IMR-90 (cell line): Measurements from ENCODE around the gene DIPK1A. TPM values are rescaled to one million over a fixed set of nuclear protein-coding genes. Genes with fewer than 3 reads are reported as not detected.

Experiments used
- ATAC-seq: fragments of 200-7000 bp; cut with Tn5 transposase; 2 replicates; pipeline ENCODE4 v1.9.1; 2020; ENCODE audit warnings: low read depth, mild to moderate bottlenecking, moderate library complexity
- BruUV-seq: library from RNA; stranded (reverse); fragments of 400-500 nt; replicated peaks from 2 replicates; lab custom pipeline; 2021; lab: Mats Ljungman, UMichigan
- CTCF ChIA-PET: fragments of 300-600 bp; formaldehyde crosslinking; extraction: SDS; loops from one replicate; lab custom pipeline; 2021; ENCODE audit warnings: antibody characterized with exemption; lab: Yijun Ruan, JAX
- POLR2A ChIA-PET: fragments of 300-600 bp; sonication (Branson Sonifier 250); formaldehyde crosslinking; loops from one replicate; lab custom pipeline; 2022; ENCODE audit warnings: antibody characterized with exemption; ENCODE audit not compliant: unreplicated experiment; lab: Charles Lee
- DNase-seq: peaks from one replicate; pipeline ENCODE4 v3.0.0; 2013
- H2AFZ ChIP-seq: replicated peaks from 2 replicates; pipeline ENCODE3; 2013; ENCODE audit warnings: low read length, mild to moderate bottlenecking; ENCODE audit not compliant: poor library complexity
- H2AK5ac ChIP-seq: 2 replicates; pipeline ENCODE4 v1.6.1; 2013; ENCODE audit warnings: low read depth, low read length, inconsistent platforms
- H2AK9ac ChIP-seq: replicated peaks from 2 replicates; pipeline ENCODE3; 2013; ENCODE audit warnings: mild to moderate bottlenecking, low read depth, low read length, moderate library complexity; ENCODE audit not compliant: poor library complexity
- H2BK120ac ChIP-seq: 2 replicates; pipeline ENCODE4 v1.6.1; 2013; ENCODE audit warnings: low read depth, low read length, inconsistent platforms
- H2BK15ac ChIP-seq: 3 replicates; pipeline ENCODE4 v1.6.1; 2013; ENCODE audit warnings: low read depth, low read length, inconsistent platforms
- H2BK20ac ChIP-seq: 2 replicates; pipeline ENCODE4 v1.6.1; 2013; ENCODE audit warnings: low read depth, mild to moderate bottlenecking, inconsistent platforms, low read length, moderate library complexity
- H2BK5ac ChIP-seq: 2 replicates; pipeline ENCODE4 v1.6.1; 2013; ENCODE audit warnings: mild to moderate bottlenecking, low read depth, low read length, inconsistent platforms; ENCODE audit not compliant: poor library complexity, severe bottlenecking
- H3K14ac ChIP-seq: replicated peaks from 2 replicates; pipeline ENCODE4 v1.6.1; 2013; ENCODE audit warnings: low read depth, low read length, inconsistent platforms
- H3K18ac ChIP-seq: 2 replicates; pipeline ENCODE4 v1.6.1; 2013; ENCODE audit warnings: low read depth, low read length, control low read depth
- H3K23ac ChIP-seq: 2 replicates; pipeline ENCODE4 v1.6.1; 2013; ENCODE audit warnings: low read depth, low read length, inconsistent platforms
- H3K27ac ChIP-seq: 2 replicates; pipeline ENCODE4 v1.5.1; 2013; ENCODE audit warnings: mild to moderate bottlenecking, control low read depth, low read length; ENCODE audit not compliant: insufficient read depth
- H3K27me3 ChIP-seq: 2 replicates; pipeline ENCODE4 v1.6.1; 2013; ENCODE audit warnings: low read length; ENCODE audit not compliant: control insufficient read depth, insufficient read depth
- H3K36me3 ChIP-seq: 2 replicates; pipeline ENCODE4 v1.6.1; 2013; ENCODE audit warnings: low read length, mixed read lengths; ENCODE audit not compliant: control insufficient read depth, insufficient read depth
- H3K4ac ChIP-seq: 2 replicates; pipeline ENCODE4 v1.6.1; 2013; ENCODE audit warnings: low read depth, low read length, inconsistent platforms
- H3K4me1 ChIP-seq: 2 replicates; pipeline ENCODE4 v1.6.1; 2013; ENCODE audit warnings: low read length, mixed read lengths; ENCODE audit not compliant: control insufficient read depth, insufficient read depth
- H3K4me2 ChIP-seq: 2 replicates; pipeline ENCODE4 v1.6.1; 2013; ENCODE audit warnings: low read depth, mild to moderate bottlenecking, control low read depth, low read length, moderate library complexity
- H3K4me3 ChIP-seq: 2 replicates; pipeline ENCODE4 v1.5.1; 2013; ENCODE audit warnings: low read depth, mild to moderate bottlenecking, control low read depth, low read length, moderate library complexity; ENCODE audit not compliant: insufficient read depth
- H3K56ac ChIP-seq: 2 replicates; pipeline ENCODE4 v1.6.1; 2013; ENCODE audit warnings: low read length, inconsistent platforms; ENCODE audit not compliant: insufficient read depth; ENCODE audit errors: extremely low read depth
- H3K79me1 ChIP-seq, 2 experiments: 2 replicates each; pipeline ENCODE4 v1.6.1; 2013; ENCODE audit warnings: low read length in 2 of 2, inconsistent platforms in 1 of 2, low read depth in 1 of 2
- H3K9ac ChIP-seq: 2 replicates; pipeline ENCODE4 v1.6.1; 2013; ENCODE audit warnings: low read depth, low read length, control low read depth
- H3K9me1 ChIP-seq: 2 replicates; pipeline ENCODE4 v1.6.1; 2013; ENCODE audit warnings: low read length, inconsistent platforms; ENCODE audit not compliant: insufficient read depth
- H3K9me3 ChIP-seq: 2 replicates; pipeline ENCODE4 v1.6.1; 2013; ENCODE audit warnings: low read length; ENCODE audit not compliant: control insufficient read depth, insufficient read depth
- H4K20me1 ChIP-seq: 2 replicates; pipeline ENCODE4 v1.6.1; 2013; ENCODE audit warnings: low read length, inconsistent platforms; ENCODE audit not compliant: insufficient read depth
- H4K5ac ChIP-seq: 2 replicates; pipeline ENCODE4 v1.6.1; 2013; ENCODE audit warnings: mild to moderate bottlenecking, low read depth, low read length, control low read depth
- H4K8ac ChIP-seq, 2 experiments: 2 replicates each; pipeline ENCODE4 v1.6.1; 2013; ENCODE audit warnings: low read depth in 2 of 2, low read length in 2 of 2, control low read depth in 1 of 2, inconsistent platforms in 1 of 2
- H4K91ac ChIP-seq: 2 replicates; pipeline ENCODE4 v1.6.1; 2013; ENCODE audit warnings: low read depth, low read length, inconsistent platforms; ENCODE audit not compliant: insufficient read depth
- BHLHE40 ChIP-seq: fragments of 150-350 bp; IDR thresholded peaks from 2 replicates; pipeline ENCODE4 v1.6.1; 2016; ENCODE audit warnings: mild to moderate bottlenecking, low read depth, low read length
- CHD1 ChIP-seq: IDR thresholded peaks from 2 replicates; pipeline ENCODE4 v1.6.1; 2012; ENCODE audit warnings: low read depth, low read length, improper control_type of control experiment
- CTCF ChIP-seq: conservative IDR thresholded peaks from 2 replicates; pipeline ENCODE4 v1.5.1; 2012; ENCODE audit warnings: mild to moderate bottlenecking, low read depth, low read length, improper control_type of control experiment
- ELK1 ChIP-seq: fragments of 150-350 bp; IDR thresholded peaks from 2 replicates; pipeline ENCODE4 v1.6.1; 2016; ENCODE audit warnings: low read depth, mild to moderate bottlenecking, low read length, moderate library complexity, borderline replicate concordance
- FOS ChIP-seq: fragments of 150-350 bp; IDR thresholded peaks from 2 replicates; pipeline ENCODE4 v1.6.1; 2016; ENCODE audit warnings: low read depth, low read length
- MAFK ChIP-seq: IDR thresholded peaks from 2 replicates; pipeline ENCODE4 v1.6.1; 2012; ENCODE audit warnings: low read depth, low read length, improper control_type of control experiment
- MAZ ChIP-seq: IDR thresholded peaks from 2 replicates; pipeline ENCODE4 v1.6.1; 2012; ENCODE audit warnings: low read depth, mild to moderate bottlenecking, low read length, improper control_type of control experiment, moderate library complexity, borderline replicate concordance
- MXI1 ChIP-seq: IDR thresholded peaks from 2 replicates; pipeline ENCODE4 v1.6.1; 2012; ENCODE audit warnings: low read depth, mild to moderate bottlenecking, low read length, moderate library complexity, borderline replicate concordance
- NFE2L2 ChIP-seq: fragments of 150-350 bp; IDR thresholded peaks from 2 replicates; pipeline ENCODE4 v1.6.1; 2016; ENCODE audit warnings: low read depth, mild to moderate bottlenecking, low read length
- POLR2A ChIP-seq: IDR thresholded peaks from 2 replicates; pipeline ENCODE4 v1.6.1; 2012; ENCODE audit warnings: mild to moderate bottlenecking, low read depth, low read length
- RAD21 ChIP-seq: IDR thresholded peaks from 2 replicates; pipeline ENCODE4 v1.6.1; 2012; ENCODE audit warnings: low read length, improper control_type of control experiment
- RCOR1 ChIP-seq: IDR thresholded peaks from 2 replicates; pipeline ENCODE4 v1.6.1; 2012; ENCODE audit warnings: mild to moderate bottlenecking, low read length, improper control_type of control experiment; ENCODE audit not compliant: insufficient replicate concordance
- RFX5 ChIP-seq: IDR thresholded peaks from 2 replicates; pipeline ENCODE4 v1.8.0; 2012; ENCODE audit warnings: low read depth, mild to moderate bottlenecking, low read length, moderate library complexity
- USF2 ChIP-seq: fragments of 150-350 bp; IDR thresholded peaks from 2 replicates; pipeline ENCODE4 v1.6.1; 2017; ENCODE audit warnings: mild to moderate bottlenecking, antibody characterized with exemption, low read length, low read depth
- WGBS, 2 experiments: methylation state at CpG; one replicate each; pipeline versions ENCODE4 v1.1.5 to v1.1.7; 2013; ENCODE audit warnings: missing lambda C conversion rate in 2 of 2; ENCODE audit not compliant: insufficient read length in 1 of 2; ENCODE audit errors: extremely low coverage in 2 of 2; 5-methylcytosine and 5-hydroxymethylcytosine counted together
- dilution Hi-C: fragments of 300-500 bp; cut with HindIII; formaldehyde crosslinking; loops from one replicate; pipeline ENCODE4 v1.14.3; 2018; ENCODE audit warnings: low sequenced_read_pairs; ENCODE audit not compliant: unreplicated experiment
- in situ Hi-C: fragments of 300-500 bp; cut with MboI; formaldehyde crosslinking; loops from 3 replicates; pipeline ENCODE4 v1.14.3; 2019; ENCODE audit warnings: low sequenced_read_pairs, inconsistent platforms, mixed read lengths
- intact Hi-C: fragments of 100-400 bp; cut with micrococcal nuclease; formaldehyde crosslinking; loops from 2 replicates; pipeline ENCODE4 v1.10.0; 2022
- polyA plus RNA-seq, 3 experiments: library from polyadenylated mRNA; depleted of rRNA; stranded (reverse); fragments of >200 nt; gene quantifications; 2 replicates each; pipeline ENCODE4 v1.2.3, GENCODE V29; 2012; ENCODE audit warnings: low replicate concordance in 1 of 3
- total RNA-seq: library from RNA; depleted of rRNA; stranded (reverse); fragments of >200 nt; gene quantifications from 2 replicates; pipeline ENCODE4 v1.2.3, GENCODE V29; 2012

DIPK1A gene
- total and polyA plus RNA-seq, 2 of the 4 experiments (the other 2 are of a cell fraction) = 4.7 to 5.7 TPM

GRCh38 chr1:92879316-92879968, 81.8 kb downstream of the DIPK1A start:
- H3K56ac ChIP-seq = no peak overlapping the region
- H3K23ac ChIP-seq = no peak overlapping the region
- H2BK5ac ChIP-seq = no peak overlapping the region
- no peak overlapping the region for H4K8ac ChIP-seq
- TF ChIP-seq CHD1 (no peak), BHLHE40 (no peak), MXI1 (no peak), USF2 (no peak), RAD21 (no peak), RFX5 (no peak), MAFK (no peak), FOS (no peak), RCOR1 (no peak), ELK1 (no peak), POLR2A (no peak), CTCF (no peak), NFE2L2 (no peak), MAZ (no peak)
- H3K4me2 ChIP-seq = no peak overlapping the region
- H4K5ac ChIP-seq = no peak overlapping the region
- H2AFZ ChIP-seq = no peak overlapping the region
- no peak overlapping the region for H2BK20ac ChIP-seq
- DNase-seq (no peak), ATAC-seq (no peak)
- no peak overlapping the region for H3K18ac ChIP-seq
- H3K27ac ChIP-seq = no peak overlapping the region
- no peak overlapping the region for H3K4ac ChIP-seq
- no peak overlapping the region for H3K4me3 ChIP-seq
- no peak overlapping the region for H2BK15ac ChIP-seq
- H3K36me3 ChIP-seq = no peaks in the 10 kb centered on the region
- H3K9me1 ChIP-seq = 0 out of 2 replicates have a peak, but pooled peaks cover 4% of the 10 kb centered on the region
- H4K91ac ChIP-seq = no peak overlapping the region
- 75% methylated on average over 1 of the region's 4 CpGs; no CpG with 5 or more reads in 1 of the 2 experiments for WGBS, 2 experiments
- ChIA-PET CTCF (interaction anchor here (1.0 kb wide), 1 partner anchor 82 kb away, joined by 3 read pairs; the partner anchor contains the start of gene DIPK1A), POLR2A (no interaction called here)
- H3K79me1 ChIP-seq = peaks cover 0 to 7% of the 10 kb centered on the region in 2 experiments; a peak in 2 of 4 replicates
- no TSS peak for BruUV-seq
- H2AK9ac ChIP-seq = no peak overlapping the region
- H3K14ac ChIP-seq = no peak overlapping the region
- no peak overlapping the region for H2BK120ac ChIP-seq
- no peak overlapping the region for H3K9ac ChIP-seq
- no peak overlapping the region for H2AK5ac ChIP-seq
- intact Hi-C loops = loop anchor here (5.0 kb wide), 1 partner anchor 63 kb away; no protein-coding TSS in a partner anchor
- H3K9me3 ChIP-seq = no peaks in the 10 kb centered on the region
- in situ Hi-C loops = no loop called here
- H3K4me1 ChIP-seq = no peaks in the 10 kb centered on the region
- dilution Hi-C loops = no loop called here
- 0 out of 2 replicates have a peak, but pooled peaks cover 3% of the 10 kb centered on the region for H4K20me1 ChIP-seq
- no peaks in the 10 kb centered on the region for H3K27me3 ChIP-seq
